HG02884 (cell line): Measurements from ENCODE around the gene FAM171A1.
"Not testable (repeated sequence)": the region's sequence is repeated elsewhere in the genome, so short reads cannot be mapped to it uniquely, and the experiment has no call there.

ENCODE experiments used
- ATAC-seq: cut with Tn5 transposase; IDR thresholded peaks from one replicate; pipeline ENCODE4 v1.9.1; 2021; ENCODE audit warnings: mild to moderate bottlenecking, moderate library complexity; ENCODE audit not compliant: unreplicated experiment

The FAM171A1 gene

DNA sequence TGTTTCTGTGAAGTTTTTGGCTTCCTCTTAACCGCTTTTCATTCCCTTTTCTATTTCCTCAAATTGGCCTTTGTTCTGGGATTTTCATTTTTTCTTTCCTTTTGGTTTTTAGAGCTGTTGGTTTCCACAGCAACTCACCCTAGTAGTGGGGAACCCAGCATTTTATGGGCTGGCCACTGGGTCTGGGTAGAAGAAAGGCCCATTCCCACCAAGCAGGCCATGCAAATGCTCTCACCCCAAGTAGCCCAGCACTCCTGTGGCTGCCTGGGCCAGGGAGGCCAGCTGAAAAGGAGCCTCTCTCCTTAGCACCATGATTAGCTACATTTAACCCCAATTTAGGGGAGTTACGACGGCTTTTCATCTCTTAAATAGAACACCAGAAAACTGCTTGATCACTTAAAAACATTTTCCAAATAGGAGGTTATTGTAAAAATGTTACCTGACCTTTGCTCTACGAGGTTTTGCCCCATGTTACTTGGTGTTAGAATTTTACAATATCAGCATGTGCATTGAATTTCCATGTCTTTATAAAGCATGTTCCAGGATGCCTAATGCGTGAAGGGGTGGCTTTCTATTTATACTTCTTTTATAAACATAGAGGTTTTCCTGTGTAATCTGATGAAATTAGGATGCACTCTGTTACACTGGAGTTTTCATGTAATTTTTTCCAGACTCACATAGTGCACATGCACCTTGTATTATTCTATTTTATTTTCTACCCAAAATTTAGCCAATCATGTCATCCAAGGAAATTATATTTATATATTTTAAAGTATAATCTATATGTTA, 75.4 kb downstream of the FAM171A1 start:
- no peak for ATAC-seq

DNA sequence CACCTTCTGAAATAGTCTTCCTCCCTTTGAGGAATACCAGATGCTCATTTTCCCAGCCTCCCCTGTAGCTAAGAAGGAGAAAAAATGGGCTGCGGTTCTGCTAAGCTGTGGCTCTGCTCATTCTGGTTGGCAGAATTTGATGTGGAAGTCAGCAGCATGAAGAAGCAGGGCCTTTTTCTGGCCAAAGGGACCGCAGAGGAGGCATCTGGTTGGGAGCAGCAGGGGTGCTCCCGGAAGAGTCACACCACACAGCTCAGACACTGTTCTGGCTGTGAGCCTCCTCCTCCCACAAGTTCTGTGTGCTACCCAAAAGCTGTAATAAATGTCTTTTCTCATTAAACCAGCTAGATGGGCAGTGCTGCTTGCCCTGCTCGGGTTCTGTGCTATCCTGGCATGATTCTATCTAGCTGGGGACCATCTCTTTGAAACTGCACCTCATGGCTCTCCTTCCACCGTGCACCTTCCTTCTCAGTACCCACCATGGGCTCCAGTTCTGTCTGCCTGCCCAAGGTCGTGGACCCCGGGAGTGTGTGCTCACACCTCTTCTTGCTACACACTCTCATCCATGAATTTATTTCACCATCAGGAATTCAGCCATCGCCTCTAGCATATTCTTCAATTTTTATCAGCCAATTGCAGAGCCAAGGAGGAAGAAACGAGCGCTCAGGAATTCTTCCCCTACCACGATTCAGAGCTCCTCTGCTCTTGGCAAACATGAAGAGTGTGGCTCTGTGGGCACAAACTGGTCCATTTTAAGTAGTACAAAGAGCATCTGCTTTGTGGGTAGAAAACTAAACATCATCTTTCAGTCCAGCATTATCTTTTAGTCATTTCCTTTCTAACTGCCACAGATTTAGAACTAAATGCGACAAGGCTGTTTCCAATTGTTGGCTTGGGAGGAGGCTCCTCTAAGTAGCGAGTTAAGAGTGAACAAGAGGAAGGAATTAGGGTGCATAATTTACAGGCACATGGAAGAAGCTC, 76.9 kb downstream of the FAM171A1 start:
- no peak for ATAC-seq

DNA sequence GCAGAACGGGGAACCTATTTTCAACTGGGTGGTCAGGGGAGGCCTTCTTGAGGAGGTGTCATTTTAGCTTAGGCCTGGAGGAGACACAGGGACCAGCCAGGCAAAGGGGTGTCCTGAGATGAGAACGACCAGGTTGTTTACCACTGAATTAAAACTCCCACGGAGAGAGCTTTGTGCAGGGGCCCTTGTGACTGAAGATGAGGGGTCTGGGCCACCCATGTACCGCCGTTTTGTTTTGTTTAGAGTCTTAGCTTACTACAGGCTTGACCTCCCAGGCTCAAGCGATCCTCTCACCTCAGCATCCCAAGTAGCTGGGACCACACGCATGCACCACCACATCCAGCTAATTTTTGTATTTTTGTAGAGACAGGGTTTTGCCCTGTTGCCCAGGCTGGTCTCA, 80.4 kb downstream of the FAM171A1 start:
- no peak for ATAC-seq

DNA sequence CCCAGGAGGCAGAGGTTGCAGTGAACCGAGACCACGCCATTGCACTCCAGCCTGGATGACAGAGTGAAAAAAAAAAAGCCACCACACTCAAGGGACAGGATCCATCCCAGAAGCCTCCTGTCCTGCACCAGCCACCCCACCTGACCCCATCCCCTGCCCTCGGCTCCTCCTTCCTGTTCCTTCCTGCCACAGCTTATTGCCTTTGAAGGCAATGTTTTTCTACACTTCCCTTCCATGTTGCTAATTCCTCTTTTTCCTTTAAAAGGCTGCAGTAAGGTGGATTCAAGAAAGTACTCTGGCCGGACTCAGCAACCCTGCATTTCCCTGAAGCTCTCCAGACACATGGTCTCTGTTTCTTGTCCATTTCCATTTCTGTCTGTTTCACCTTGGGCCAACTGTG, 80.9 kb downstream of the FAM171A1 start:
- ATAC-seq: no peak

DNA sequence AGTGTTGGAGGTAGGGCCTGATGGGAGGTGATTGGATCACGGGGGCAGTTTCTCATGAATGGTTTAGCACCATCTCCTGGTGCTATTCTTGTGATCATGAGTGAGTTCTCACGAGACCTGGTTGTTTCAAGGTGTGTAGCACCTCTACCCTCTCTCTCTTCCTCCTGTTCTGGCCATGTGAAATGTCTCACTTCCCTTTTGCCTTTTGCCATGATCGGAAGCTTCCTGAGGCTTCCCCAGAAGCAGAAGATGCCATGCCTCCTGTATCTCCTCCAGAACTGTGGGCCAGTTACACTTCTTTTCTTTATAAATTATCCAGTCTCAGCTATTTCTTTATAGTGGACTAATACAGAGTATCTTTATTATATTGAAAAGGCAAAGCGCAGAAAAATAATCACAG, 90.1 kb downstream of the FAM171A1 start:
- ATAC-seq: no peak

DNA sequence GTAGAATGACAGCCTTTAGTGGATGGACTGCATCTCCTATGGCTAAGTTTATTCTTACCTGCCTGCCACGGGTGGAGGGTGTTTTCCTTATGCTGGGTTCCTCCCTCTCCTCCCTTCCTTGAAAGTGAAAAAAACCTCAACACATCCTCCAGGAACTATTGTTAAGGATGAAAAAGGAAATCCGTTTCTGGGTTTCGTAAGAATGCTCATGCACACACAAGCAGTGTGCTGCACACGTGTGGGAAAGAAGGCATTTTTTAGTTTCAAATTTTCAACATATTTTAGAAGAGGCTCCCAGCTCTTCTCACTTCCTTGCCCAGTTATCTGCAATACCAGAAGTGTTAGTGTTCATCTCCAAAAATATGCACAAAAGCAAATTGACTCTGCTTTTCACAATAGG, 90.6 kb downstream of the FAM171A1 start:
- ATAC-seq: no peak

DNA sequence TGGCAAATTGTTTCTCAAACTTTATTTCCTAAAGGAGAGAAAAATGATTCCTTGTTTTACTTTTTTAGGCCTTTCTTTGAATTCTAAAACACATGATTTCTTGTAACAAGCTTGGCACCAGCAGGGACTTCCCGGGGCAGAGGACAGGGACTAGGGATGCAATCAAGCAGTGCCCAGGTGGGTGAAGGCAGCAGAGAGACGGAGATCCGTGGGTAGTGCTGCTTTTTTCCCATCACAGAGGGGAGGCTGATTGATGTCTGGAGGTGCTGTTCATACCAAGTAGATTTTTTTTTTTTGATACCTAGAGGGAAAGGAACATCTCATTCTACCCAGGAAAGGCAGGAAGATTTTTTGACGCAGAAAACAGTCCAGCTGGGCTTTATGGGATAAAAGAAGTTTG, 91.9 kb downstream of the FAM171A1 start:
- ATAC-seq: no peak

DNA sequence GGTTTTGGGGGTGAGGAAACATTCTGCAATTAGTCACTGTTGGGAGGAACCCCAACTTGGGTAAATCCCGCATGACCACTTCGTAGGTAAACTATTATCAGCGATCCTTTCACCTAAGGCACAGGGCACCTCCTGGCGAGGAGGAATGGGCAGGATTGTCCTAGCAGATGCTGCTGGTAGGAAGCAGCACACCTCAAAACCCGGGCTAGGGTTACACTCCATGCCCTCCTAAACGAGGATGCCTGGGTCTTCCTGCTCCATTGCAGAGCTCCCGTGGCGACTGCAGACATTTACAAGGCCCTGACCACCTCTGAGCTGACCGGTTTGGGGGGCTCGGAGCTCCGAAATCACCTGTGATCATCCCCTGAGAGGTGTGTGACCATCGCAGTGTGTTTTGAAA, 92.3 kb downstream of the FAM171A1 start:
- no peak for ATAC-seq

DNA sequence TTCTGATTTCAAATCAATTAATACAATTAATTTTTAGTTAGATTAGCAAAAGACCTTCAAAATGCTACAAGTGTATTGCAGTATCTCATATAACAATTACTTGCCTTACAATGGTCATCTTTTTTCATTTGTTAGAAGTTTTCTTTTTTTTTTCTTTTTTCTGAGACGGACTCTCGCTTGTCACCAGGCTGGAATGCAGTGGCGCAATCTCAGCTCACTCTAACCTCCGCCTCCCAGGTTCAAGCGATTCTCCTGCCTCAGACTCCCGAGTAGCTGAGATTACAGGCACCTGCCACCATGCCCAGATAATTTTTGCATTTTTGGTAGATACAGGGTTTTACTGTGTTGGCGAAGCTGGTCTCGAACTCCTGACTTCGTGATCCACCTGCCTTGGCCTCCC, 95.0 kb downstream of the FAM171A1 start:
- not testable (repeated sequence) for ATAC-seq

DNA sequence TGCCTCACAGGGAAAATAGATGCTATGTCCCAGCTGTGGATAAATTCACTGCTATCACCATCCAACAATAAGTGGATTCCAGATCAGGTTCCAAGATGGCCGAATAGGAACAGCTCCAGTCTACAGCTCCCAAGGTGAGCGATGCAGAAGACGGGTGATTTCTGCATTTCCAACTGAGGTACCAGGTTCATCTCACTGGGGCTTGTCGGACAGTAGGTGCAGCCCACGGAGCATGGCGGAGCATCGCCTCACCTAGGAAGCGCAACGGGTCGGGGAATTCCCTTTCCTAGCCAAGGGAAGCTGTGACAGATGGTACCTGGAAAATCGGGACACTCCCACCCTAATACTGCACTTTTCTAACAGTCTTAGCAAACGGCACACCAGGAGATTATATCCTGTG, 101.3 kb downstream of the FAM171A1 start:
- not testable (repeated sequence) for ATAC-seq

DNA sequence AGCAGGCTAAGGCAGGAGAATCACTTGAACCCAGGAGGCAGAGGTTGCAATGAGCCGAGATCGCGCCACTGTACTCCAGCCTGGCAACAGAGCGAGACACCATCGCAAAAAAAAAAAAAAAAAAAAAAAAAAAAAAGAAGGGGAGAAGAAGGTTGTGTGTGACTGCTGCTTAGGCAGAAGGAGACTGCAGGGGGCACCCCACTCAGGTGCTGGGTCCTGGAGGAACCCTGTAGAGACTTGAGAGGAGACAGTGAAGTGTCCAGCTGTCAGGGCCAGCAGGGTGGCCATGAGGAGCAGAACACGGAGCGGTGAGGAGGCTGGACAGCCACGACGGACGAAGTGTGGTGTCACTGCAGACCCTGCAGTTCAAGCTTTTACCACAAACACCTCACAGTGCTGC, 103.6 kb downstream of the FAM171A1 start:
- no peak for ATAC-seq

DNA sequence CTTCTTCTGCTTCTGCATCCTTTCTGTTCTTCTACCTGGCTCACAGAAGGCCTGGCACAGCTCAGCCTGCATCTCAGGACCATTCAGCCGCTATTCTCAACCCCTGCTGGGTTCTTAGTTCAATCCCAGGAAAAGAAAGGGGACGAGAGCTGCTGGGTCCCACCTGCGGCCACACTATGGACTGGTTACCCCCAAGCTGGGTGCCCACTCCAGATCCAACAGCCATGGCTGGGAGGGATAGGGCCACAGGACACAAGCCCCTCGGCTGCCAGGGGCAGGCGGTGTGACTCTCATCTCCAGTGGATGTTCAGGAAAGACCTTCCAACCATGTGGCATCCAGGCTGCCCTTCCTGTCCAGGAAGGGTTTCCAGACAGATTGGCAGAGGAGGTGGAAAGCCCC, 105.0 kb downstream of the FAM171A1 start:
- no peak for ATAC-seq

DNA sequence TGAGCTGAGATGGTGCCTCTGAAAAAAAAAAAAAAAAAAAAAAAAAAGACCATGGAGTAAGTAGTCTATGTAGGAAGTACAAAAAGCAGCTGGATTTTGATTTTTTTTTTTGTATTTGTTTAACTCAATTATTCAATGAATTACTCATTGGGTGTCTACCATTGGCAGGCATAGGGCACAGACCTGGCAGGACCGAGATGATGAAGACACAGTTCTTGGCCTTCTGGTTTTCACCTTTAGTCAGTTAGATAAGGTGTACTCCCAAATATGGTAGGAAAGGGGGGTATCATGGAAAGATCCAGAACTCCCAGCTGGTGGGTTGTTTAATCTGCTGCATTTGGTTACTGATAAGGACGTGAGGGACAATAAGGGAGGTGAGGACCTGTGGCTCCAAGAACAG, 105.5 kb downstream of the FAM171A1 start:
- ATAC-seq: no peak

DNA sequence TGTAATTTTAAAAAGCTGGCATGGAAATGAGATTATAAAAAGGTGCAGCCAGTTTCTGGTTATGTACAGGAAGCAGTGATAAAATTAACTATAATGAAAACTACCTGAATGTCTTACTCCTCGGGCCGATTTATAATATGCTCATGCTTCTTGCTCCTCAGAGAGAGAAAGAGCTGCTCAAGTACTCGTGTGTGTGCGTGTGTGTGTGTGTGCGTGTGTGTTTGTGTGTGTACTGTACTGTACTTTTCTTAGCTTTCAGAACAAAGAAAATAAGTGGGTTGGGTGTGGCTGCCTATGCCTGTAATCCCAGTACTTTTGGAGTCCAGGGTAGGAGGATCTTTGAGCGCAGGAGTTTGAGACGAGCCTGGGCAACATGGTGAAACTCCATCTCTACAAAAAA, 106.0 kb downstream of the FAM171A1 start:
- no peak for ATAC-seq

DNA sequence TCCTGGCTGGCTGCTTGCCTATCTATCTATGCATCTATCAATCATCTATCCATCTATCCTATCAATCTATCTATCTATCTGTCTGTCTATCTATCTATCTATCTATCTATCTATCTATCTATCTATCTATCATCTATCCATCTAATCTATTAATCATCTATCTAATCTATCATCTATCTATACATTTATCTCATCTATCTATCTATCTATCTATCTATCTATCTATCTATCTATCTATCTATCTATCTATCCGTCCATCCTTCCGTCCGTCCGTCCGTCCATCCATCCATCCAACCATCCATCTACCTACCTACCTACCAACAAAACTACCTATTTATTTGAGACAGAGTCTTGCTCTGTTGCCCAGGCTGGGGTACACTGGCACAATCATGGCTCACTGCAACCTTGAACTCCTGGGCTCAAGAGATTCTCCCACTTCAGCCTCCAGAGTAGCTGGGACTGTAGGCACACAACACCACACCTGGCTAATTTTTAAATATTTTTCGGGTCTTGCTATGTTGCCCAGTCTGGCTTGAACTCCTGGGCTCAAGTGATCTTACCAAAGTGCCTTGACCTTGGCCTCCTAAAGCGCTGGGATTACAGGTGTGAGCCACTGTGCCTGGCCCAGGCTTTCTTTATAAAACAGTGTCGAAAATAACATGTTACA, 107.3 kb downstream of the FAM171A1 start:
- ATAC-seq: no peak

DNA sequence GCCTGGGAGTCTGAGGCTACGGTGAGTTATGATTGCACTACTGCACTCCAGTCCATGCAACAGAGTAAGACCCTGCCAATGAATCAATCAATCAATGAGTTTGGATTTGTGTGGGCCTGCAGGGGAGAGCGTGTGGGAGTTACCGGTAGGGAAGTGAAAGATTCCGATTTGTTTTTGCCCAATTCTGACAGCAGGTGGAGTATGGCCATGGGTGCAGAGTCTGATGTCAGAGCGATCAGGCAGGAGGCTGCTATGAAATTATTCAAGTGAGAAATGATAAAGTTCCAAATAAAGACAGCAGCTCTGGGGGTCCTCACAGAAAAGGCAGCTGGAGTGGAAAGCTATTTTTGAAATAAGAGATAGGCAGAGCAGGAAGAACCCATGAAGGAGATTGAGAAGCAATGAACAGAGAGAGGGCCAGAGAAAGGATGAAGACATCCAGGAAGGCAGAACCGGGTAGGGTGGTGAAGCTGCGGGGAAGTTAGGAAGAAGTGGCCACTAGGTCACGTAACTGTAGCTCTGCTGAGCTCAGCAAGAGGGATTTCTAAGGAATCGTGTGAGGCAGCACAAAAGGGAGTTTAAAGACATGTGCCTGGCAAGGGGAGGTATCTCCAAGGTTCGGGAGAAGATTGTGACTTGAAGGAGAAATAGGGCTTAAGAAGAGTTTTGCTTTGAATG, 108.9 kb downstream of the FAM171A1 start:
- ATAC-seq: no peak

DNA sequence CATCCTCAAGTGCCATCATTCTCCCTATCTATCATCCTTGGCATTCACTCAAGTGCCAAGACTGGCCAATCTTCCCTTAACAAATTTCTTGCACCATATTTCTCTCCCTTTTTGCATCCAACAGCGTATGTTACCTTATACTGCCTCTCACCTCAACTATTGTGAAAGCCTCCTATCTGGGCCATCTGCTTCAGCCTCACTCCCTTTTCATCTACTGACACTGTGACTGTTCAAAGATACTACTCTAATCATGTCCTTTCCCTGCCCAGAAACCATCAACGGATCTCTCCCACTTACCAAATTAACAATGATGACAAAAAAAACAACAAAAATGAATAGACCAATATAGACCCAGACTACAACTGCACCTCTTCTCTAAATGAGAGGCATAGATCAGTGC, 112.0 kb downstream of the FAM171A1 start:
- ATAC-seq: no peak

DNA sequence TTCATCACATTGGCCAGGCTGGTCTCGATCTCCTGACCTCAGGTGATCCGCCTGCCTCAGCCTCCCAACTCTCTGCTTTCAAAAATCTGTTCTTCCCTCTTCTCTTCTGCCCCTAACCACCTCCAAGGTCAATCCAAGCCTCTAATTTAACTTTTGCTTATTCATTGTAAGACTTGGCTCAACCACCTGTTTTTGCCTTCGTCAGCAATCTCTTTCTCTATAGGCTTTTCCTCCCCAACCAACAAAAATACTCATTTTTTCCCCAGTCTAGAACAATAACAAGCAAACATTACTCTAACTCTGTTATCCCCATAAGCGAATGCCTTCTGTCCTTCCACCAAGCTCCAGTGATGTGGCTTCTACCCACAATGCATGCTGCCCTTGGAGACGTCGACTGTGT, 112.8 kb downstream of the FAM171A1 start:
- ATAC-seq: no peak

DNA sequence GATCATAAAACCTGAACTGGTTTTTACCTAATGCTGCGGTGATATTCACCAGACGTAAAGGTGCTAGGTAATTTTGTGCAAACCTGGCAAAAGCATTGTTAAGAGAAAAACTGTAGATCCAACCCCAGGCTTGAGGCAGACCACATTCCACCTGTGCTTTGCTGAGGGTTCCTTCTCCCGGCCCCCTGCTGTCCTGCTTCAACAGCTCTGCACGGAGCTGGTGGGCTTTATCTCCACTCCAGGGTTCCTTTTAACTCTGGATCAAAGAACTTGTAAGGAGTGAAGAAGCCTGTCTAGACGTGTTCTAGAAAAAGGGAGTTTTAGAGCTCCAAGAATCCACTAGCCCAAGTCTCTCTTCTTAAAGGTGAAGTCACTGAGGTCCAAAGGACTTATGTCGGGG, 115.1 kb downstream of the FAM171A1 start:
- ATAC-seq: no peak

DNA sequence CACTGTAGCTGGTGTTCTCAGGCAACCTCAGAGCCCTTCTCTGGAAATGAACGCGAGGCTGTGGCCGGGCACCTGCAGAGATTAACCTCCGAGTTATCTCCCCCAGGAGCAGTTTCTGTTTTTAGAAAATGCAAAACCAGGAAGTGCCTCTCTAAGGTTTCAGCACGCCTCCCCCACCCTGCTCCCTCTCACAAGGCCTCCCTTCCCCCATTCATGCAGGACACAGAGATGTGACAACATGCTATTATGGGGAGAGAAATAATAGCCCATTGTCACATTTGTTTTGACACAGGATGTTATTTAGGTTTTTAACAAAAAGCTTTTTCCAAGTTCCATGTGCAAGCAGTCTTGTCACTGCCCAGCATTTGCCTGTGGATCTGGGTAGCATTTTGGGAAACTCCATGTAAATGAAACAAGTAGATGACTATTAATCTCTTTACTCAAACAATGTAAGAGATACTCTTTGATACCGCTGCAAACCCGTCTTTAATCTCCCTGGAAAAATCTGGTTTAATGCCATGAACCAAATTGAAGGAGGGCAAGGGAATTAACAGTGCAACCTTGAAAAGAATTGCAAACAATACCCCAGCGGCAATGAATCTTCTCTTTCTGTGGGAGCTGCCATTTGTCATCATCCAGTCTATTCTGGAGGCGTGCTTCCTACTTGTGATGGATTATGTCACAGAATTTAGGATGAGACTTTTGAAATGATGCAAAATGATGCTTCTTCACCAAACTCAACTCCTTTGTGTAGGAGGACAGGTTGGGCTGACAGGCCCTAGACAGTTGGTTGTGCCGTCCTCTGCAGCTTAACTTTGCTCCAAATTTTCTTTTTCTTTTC, 116.1 kb downstream of the FAM171A1 start:
- peak; percentile 54 for ATAC-seq
